Sigmoid colon (tissue), 4 donors: ENCODE measurements around the gene METAP1.

Source experiments
- EP300 ChIP-seq, 4 donors: sonication (generic); formaldehyde crosslinking; IDR thresholded peaks; one replicate each; pipeline ENCODE4 v1.6.1; 2017; ENCODE audit warnings: antibody characterized with exemption in 4 of 4
- TF ChIP-seq, protein P1 (sequence below), 4 experiments: fragments of 450-650 bp in 3 of 4; fragments of 200-600 bp in 1 of 4; IDR thresholded peaks; one replicate each; pipeline ENCODE4 v1.5.1; 2016 to 2019; ENCODE audit warnings: antibody characterized with exemption in 4 of 4, mild to moderate bottlenecking in 3 of 4, moderate library complexity in 2 of 4

GRCh38 chr4:99013884-99014523, 18.5 kb downstream of the METAP1 start:
- TF ChIP-seq, protein P1, sequence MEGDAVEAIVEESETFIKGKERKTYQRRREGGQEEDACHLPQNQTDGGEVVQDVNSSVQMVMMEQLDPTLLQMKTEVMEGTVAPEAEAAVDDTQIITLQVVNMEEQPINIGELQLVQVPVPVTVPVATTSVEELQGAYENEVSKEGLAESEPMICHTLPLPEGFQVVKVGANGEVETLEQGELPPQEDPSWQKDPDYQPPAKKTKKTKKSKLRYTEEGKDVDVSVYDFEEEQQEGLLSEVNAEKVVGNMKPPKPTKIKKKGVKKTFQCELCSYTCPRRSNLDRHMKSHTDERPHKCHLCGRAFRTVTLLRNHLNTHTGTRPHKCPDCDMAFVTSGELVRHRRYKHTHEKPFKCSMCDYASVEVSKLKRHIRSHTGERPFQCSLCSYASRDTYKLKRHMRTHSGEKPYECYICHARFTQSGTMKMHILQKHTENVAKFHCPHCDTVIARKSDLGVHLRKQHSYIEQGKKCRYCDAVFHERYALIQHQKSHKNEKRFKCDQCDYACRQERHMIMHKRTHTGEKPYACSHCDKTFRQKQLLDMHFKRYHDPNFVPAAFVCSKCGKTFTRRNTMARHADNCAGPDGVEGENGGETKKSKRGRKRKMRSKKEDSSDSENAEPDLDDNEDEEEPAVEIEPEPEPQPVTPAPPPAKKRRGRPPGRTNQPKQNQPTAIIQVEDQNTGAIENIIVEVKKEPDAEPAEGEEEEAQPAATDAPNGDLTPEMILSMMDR (IDR thresholded peaks at IDR 0.05): no peak
- TF ChIP-seq EP300 (IDR thresholded peaks at IDR 0.05): no peak
